ENCODE measurements around the gene CLPTM1L.

CLPTM1L gene, protein sequence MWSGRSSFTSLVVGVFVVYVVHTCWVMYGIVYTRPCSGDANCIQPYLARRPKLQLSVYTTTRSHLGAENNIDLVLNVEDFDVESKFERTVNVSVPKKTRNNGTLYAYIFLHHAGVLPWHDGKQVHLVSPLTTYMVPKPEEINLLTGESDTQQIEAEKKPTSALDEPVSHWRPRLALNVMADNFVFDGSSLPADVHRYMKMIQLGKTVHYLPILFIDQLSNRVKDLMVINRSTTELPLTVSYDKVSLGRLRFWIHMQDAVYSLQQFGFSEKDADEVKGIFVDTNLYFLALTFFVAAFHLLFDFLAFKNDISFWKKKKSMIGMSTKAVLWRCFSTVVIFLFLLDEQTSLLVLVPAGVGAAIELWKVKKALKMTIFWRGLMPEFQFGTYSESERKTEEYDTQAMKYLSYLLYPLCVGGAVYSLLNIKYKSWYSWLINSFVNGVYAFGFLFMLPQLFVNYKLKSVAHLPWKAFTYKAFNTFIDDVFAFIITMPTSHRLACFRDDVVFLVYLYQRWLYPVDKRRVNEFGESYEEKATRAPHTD

DNA sequence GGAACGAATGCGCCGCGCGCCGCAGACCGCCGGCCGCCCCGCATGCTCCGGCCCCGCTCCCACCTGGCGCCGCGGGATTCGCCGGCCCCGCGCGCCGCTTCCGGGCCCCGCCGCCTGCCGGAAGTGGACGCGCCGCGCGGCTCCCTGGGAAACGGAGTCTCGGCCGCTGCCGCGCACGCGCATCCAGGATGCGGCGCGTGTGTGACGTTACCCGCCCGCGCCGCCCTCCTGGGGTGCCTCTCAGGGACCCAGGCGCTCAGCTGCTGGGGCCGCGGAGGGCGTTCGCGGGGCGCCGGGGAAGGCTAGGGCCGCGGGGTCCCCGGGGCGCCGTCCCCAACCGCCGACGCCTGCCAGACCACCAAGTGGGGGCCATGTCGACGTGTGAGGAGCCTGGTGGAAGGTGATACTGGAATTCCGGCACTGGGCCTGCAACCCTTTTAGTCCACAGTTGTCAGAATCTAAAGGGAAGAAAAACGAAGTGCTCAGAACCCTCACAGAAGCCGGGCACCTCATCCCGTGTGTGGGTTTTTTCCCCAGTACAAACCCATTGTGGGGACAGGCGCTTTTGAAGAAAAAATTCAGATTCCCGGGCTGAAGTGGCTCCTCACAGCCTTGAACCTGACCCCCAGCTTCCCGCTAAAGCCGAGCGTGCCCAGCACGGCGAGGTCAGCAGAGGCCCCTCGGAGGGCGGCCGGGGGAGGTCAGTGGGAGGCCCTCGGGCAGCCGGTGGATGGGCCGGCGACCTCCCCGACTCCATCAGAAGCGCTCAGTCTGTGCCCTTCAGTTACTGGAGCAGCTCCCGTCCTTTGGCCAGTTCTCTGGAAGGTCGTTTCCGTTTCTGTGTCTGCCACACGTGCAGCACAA is at the start of gene CLPTM1L:
Gene CLPTM1L (minus strand): TSS at position 125 of the 864 bp plus-strand sequence. CDS start 258 bp downstream, outside the sequence.
- peak; percentile 84 for DNase-seq

DNA sequence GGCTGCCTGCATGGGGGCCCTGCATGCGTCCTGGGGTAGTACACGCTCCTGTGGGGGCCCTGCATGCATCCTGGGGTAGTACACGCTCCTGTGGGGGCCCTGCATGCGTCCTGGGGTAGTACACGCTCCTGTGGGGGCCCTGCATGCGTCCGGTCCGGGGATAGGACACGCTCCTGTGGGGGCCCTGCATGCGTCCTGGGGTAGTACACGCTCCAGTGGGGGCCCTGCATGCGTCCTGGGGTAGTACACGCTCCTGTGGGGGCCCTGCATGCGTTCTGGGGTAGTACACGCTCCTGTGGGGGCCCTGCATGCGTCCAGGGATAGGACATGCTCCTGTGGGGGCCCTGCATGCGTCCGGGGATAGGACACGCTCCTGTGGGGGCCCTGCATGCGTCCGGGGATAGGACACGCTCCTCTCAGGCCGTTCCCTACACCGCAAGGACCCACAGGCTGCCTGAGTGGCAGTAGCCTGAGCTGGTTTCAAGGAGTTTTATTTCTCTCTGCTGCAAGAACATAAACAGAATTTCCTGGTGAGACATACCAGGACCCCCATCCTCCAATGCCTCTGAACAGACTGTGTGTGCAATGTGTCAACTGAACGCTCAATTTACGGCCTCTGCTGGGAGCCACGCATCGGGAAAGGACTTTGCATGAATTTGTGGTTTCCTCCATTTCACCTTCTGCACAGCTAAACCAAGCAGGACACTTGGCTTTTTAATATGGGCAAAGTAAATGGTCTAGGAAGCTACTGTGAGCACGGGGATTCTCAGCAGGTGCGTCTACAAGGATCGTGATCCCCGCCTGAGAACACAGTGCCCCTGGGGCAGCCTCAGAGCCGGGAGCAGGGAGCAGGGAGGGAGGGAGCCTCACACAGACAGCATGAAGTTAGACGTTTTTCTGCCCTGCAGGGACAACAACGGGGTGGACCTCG is 48.9 kb upstream of the CLPTM1L start:
- no peak for DNase-seq

DNA sequence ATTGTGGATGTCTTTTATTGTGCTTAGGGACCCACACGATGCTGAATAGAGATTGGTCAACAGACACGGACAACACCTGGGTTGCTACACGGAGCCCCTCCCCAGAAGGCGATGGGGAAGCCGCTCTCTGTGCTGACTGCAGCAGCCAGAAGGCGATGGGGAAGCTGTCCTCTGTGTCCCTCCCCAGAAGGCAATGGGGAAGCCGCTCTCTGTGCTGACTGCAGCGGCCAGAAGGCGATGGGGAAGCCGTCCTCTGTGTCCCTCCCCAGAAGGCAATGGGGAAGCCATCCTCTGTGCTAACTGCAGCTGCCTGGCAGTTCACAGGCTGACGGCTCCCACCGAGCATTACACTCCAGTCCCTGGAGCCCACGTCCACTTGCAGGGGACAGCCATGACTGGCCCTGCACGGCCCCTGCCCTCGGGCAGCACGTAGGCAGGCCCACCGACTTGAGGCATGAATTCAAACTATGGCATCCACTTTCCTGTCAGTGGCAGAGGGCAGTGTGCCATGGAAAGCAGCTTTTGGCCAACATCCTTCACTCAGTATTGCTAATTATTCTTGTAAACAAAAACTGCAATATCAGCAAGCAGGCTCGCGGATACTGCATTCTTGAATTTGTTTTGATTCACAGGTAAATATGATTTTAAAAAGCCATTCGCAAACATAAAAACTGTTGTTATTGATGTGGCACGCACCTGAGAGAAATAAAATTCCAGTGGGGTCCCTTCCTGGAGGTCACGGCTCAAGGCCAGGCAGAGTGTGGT is 48.1 kb upstream of the CLPTM1L start:
- no peak for DNase-seq

DNA sequence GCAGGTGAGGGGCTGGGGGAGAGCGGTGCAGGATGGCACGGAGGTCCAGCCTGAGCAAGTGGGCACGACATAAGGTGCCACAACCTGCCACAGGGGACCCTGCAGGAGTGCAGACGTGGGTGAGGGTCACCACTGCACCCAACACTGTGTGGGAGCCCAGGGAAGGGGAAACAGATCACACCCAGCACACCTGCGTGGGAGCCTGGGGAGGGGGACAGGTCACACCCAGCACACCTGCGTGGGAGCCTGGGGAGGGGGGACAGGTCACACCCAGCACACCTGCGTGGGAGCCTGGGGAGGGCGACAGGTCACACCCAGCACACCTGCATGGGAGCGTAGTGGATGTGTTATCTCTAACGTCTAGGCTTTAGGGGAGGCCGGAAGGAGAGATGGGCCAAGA is 47.4 kb upstream of the CLPTM1L start:
- DNase-seq, result no peak

DNA sequence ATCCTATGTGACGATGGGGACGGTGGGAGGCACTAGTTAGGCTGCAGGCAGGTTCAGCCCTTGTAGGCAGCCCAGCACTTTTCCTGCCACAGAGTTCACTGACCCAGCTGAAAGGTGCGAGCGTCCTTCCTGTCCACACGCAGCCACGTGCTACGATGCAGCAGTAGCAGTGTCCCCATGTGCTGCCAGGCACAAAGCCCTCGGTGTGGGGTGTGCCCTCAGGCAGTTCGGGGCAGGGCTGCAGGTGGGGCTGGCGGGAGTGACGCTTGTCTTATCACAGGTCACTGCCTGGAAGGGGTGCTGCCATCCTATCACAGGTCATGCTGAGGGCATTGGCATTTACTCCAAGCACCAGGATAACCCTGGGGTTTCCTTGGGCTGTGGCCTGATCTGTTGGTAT is 46.8 kb upstream of the CLPTM1L start:
- no peak for DNase-seq

DNA sequence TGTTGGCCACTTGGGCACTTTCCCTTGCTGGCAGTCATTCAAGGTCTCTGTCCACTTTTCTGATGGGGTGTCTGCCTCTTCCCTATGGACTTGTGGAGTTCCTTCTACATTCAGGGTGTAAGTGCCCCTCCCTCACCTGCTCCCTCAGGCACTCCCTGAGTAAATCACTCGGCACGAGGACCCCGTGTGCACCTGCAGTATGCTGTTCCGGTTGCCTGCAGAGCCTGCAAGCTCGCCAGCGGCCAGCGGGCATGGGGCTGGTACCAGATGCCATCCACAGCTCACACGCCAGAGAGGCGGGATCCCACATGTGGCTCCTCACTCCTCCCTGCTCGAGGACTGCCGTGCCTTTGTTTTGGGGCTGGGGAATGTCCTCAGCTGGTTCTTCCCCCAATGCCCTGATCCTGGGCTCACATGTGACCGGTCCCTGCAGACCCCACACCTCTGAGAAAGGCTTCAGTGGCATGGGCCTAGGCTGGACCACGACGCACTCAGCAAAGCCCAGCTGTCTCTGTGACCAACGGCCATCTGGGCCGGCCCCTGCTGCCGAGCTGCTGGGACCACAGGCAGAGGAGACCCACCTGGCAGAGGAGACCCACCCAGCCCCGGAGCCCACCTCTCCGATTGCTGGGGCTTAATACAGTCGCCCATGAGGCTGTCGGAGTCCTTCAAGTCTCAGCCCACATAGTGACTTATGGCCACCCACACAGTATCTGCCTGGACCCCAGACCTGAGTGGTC is 46.1 kb upstream of the CLPTM1L start:
- no peak for DNase-seq

DNA sequence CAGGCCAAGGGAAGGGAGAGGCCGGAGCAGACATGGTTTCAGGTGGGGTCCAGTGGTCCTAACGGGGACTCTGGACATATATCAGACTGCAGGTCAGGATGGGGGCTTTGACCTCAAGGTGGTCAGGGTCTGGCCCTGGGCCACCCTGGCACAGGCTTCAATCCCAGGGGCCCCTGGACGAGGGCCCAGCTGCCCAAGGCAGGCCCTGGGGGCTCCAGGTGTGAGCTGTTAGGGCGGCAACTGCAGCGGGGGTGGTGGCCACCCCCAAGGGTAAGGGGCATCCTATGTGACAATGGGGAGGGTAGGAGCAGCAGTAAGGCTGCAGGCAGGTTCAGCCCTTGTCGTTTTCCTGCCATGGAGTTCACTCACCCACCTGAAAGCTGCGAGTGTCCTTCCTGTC is 45.4 kb upstream of the CLPTM1L start:
- DNase-seq, result no peak

DNA sequence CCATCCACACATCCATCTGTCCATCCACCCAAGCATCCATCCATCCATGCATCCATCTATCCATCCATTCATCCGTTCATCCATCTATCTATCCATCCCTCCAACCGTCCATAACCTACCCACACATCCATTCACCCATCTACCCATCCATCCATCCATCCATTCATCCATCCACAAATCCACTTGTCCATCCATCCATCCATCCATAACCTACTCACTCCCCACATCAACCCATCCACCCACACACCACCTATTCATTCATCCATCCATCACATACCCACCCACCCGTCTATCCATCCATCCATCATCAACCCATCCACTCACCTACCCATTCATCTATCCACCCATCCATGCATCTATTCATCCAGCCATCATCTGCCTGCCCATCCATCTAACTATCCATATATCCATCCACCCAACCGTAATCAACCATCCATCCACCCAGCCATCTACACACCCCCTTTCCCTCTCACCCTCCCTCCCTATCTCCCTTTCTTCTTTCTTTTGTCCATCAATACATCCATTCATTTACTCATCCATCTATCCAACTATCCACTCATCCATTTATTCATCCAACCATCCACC is 43.6 kb upstream of the CLPTM1L start:
- DNase-seq, result no peak

DNA sequence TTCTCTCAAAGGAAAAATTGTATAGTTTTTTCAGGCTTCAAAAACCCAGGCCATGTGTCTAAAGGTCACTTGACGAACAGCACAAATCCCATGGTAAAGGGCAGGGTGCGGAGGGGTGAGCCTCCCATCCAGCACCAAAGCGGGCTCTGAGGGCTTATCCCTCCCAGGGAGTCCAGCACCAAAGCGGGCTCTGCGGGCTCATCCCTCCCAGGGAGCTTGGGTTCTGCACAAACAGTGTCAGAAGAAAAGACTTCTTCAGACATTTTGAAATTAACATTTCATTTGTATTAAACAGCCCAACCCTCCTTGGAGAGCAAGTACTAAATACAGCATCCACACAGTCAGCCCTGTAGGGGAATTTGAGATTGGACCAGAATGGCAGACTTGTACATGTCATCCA is 43.0 kb upstream of the CLPTM1L start:
- DNase-seq, result no peak

DNA sequence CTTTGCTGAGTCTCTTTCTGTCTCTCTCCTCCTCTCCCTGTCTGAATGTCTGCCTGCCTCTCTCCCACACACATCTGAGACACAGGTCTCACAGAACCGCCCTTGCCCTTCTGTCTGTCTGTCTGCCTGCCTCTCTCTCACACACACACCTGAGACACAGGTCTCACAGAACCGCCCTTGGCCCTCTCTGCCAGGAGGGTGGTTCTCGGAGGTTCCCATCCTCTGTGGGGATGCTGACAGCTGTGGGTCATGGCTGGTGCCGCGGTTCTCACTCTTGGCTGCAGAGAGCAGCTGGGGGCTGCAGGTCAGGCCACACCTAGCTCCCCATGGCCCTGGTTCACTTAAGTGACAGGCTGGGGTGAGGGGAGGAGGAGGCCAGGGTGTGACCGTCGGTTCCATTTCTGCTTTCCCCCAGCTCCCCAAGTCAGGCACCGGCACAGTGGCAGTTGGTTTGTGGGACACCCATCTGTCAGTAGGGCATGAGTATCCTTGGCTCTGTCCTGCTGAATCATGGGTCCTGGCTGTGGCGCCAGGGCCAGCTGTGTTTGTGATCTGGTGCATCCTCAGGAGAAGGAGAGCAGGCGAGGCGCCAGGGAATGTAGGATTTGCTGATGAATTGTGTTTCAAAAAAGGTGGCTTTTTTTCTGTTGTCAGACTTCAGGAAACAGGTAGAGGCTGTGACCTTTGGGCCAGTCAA is 42.3 kb upstream of the CLPTM1L start:
- no peak for DNase-seq

DNA sequence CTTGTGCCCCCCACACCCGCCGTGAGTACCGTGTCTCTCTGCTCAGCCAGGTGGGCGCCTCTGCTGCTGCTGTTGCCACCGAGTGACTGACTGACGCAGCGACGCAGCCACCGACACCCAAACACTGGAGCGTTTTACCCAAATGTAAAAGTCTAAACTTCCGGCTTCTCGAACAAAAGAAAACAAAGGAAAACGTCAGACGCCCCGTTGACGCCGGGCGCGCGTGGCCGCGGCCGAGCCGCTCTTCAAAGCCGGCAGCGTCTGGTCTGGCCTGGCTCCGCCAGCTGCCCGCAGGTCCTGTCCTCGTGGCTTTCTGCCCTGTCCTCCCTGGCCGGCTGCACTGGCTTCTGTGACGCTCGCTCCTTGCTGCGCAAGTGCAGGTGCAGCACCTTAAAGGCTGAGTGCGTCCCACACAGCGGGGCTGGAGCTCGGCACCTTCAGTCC is 41.4 kb upstream of the CLPTM1L start:
- no peak for DNase-seq

DNA sequence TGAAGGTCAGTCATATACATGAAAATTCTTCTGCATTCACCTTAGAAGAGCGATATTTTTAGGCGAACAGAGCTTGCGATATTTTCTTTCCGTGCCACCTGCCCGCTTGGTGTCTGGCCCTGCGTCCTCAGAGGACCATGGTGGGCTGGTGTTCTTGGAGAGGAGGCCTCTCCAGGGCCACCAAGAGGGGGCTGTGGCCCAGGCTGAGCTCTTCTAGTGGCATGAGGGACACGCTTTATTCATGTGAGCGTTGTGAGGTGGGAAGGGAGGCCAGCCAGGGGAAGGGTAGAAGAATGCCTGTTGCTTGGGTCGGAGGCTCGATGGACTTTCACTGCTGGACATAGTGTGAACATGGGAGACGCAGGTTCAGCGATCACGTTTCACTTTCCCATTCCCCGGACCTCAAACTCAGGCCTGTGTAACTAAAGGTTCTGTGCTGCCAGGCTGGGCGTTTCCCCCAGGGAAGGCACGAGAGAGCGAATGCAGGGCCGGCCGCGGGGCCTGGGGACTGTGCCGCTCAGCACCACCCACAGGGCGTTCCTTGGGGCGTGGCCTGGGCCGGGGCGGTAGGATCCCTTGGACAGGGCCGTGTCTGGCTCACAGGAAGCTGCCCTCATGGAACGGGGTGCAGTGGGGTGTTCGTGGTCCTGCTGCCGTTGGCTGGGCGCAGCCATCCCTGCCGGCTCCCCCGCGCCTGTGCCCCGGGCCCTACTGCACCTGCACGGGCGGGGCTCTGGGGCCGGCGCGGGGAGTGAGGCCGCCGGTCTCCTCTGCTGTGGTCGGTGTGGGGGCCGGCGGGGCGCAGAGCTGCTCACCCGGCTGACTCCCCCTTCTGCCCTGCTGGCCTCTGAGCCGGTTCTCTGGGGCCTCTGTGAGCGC is 40.7 kb upstream of the CLPTM1L start:
- peak; percentile 9 for DNase-seq

DNA sequence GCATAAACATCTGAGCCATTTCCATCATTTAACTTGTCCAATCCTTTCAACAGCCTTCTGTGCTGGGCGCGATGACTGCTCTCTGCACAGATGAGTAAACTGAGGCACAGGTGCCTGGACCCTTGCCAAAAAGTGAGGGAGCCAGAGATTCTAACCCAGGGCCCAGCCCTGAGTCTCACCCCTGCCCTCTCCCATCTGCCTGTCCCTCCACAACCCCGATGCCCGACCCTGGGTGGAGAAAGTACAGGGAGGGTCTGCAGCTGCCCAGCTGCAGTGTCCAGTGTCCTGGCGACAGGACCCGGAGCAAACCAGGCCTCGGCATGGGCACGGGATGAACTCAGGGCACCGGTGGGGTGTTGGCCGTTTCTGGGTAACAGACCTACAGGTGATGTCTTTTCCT is 39.6 kb upstream of the CLPTM1L start:
- DNase-seq, result no peak

DNA sequence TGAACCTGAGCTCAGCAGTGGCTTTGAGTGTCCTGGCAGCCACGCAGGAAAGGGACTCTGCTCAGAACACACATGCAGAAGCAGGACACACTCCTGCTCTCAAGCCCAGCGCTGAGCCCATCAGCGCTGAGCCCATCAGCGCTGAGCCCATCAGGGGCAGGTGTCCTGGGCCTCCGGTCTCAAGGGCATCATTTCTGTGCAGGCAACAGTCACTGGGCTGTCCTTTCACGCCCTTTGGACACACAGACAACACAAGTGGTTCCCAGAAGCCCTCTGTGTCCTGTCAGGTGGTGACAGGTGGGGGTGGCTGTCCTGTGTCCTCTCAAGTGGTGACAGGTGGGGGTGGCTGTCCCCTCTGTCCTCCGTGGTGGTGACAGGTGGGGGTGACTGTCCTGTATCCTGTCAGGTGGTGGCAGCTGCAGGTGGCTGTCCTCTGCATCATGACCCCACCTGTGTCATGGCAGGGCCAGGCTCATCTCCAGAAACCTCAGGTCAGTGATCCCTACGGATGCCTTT is 39.0 kb upstream of the CLPTM1L start:
- DNase-seq, result no peak

DNA sequence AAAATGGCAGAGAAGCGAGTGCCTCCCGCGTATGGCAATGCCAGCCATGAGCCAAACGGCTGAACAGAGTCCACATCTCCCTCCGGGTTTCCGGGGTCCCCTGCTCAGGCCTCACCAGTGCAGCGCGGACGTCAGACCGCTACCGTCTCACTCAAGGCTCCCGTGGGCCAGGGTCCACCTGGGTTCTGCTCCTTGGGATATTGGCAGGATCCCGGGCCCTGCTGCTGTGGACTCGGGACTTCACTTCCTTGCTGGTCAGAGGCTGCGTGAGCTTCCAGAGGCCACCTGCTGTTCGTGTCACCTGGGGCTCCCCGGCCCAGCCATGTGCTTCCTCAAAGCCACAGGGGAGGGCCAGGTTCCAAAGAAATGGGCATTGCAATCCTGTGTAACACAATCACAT is 38.4 kb upstream of the CLPTM1L start:
- no peak for DNase-seq

DNA sequence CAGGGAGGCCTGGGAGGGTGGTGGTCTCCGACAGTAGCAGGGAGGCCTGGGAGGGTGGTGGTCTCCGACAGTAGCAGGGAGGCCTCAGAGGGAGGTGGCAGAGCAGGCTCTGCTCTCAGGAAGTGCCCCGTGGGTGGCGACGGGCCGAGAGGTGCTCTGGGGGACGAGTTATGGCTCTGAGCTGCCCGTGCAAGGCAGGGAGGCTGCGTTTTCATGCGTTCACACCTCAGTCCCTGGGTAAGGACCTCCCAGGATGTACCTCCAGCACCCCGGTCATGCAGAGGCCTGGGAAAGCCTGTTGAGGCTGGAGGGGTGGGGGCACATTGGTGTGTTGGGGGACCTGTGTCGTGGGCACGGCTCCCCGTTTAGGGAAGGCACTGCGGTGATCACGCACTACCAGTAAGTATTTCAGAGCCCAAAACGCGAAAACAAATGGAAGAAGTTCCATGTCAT is 37.4 kb upstream of the CLPTM1L start:
- DNase-seq, result no peak

DNA sequence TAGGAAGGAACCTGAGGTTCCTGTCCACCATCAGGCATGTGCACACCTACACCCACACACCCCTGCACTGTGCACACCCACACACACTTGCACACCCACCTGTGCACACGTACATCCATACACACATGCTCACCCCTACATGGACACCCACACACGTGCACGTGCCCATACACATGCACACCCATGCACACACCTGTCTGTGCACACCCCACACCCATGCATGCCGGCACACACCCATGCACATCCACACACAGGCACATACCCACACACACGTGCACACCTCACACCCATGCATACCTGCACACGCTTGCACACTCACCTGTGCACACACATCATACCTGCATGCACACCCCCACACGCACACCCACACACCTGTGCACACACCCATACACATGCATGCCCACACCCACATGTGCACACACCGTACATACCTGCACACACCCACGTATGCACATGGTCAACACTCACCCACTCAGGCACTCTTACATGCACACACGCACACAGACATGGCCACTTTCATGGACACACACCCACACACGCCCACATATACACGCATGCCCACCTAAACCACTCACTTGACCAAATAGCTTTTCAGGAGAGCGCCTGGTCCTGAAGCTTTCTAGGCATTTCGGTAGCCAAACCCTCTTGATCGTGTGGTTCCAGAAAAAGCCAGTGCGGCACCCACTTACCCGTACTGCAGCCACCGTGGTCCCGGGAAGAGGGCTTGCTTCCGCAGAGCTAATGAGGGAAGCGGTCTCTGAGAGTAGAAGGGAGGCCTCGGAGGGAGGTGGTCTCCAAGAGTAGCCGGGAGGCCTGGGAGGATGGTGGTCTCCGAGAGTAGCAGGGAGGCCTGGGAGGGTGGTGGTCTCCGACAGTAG is 36.7 kb upstream of the CLPTM1L start:
- no peak for DNase-seq

DNA sequence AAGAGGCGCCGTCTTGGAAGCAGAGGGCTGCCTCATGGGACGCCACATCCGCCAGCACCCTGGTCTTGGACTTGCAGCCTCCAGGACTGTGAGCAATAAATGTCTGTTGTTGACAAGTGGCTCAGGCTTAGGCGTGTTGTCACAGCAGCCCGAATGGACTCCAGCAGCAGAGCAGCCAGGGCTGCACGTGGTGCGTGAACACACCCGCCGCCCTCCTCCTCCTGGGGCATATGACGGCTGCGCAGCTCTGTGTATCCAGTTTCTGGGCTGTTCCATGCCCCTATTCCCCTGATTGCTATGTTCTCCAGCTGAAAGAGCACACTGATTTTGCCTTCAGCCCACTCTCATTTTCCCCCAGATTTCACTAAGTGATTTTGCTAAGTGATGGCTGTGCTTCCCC is 36.0 kb upstream of the CLPTM1L start:
- DNase-seq, result no peak
